GM12873 (cell line): Measurements from ENCODE around the gene ATP2A3.

Experiments
- CTCF ChIP-seq: IDR thresholded peaks from 2 replicates; pipeline ENCODE4 v1.5.1; 2012; ENCODE audit warnings: low read depth, mild to moderate bottlenecking, moderate library complexity, low read length, control low read depth; ENCODE audit not compliant: insufficient read depth; ENCODE audit errors: missing control alignments

The ATP2A3 gene

DNA sequence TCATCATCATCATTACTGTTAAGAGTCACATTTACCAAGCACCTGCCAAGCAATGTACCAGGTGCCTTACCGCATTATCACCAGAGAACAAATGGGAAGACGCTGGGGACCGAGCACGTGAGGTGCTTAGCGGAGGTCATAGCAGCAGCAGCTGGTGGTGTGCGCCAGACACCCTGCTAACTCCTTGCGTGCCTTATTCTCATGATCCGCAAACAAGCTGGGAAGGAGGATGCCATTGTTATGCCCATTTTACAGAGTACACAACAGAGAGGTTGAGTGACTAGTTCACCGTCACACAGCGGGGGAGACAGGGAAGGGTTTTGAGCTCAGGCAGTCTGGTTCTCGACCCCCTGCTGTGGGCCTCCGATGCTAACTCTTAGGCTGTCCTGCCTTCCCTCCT is 7.3 kb downstream of the ATP2A3 start:
- TF ChIP-seq CTCF = no peak

GRCh38 chr17:3956327-3956957 is 7.8 kb downstream of the ATP2A3 start:
- TF ChIP-seq CTCF = no peak

- no peak for TF ChIP-seq CTCF
Observed at GRCh38 chr17:3955673-3955988, 8.6 kb downstream of the ATP2A3 start.

DNA sequence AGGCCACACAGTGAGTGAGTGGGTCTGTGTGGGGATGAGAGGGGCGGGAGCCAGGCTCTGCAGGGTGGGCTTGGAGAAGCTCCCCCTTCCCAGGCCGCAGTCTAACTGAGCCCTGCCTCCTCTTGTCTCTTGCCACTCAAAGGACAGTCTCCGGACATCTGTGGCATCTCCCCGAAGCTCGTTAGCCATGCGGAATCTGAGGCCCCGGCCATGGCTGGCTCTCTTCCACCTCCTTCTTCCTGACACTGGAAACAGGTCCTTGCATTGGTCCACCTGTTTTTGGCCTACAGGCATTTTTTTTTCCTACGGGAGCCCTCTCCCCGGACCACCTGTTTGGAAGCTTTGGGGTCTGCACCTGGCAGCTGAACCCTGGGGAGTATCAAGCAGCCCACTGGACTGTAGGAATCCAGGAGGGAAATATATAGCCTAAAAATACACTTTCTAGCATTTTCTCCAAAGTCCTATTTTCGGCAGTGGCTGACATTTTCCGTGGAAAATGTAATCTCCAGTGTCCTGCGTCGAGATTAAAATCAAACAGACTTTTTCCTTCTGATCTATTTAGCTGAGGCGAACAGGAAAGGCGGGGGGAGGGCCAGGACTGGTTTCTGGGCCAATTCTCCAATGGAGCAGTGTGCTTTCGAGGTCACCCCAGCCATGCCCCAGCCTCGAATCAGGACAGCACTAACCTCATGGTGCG is 9.1 kb downstream of the ATP2A3 start:
- no peak for TF ChIP-seq CTCF

GRCh38 chr17:3954086-3954485 is 10.2 kb downstream of the ATP2A3 start:
- no peak for TF ChIP-seq CTCF

DNA sequence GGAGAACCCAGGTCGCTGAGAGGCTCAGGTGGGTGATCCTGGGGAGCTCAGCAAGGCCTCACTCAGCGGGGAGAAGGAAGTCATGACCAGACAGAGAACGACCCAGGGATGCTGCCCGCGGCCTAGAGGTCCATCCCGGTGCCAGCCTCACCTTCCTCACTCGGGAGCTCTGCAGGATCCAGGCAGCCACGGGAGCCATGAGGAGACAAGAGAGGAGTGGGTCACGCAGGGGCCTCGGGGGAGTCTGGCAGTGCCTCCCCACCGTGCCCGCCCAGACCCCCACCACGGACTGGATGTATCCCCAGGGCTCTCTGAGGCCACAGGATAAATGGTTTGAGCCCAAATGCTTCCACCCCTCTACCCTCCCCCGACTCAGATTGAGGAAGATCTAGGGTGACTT is 10.7 kb downstream of the ATP2A3 start:
- no peak for TF ChIP-seq CTCF

- no peak for TF ChIP-seq CTCF
Observed at GRCh38 chr17:3952186-3952585, 12.1 kb downstream of the ATP2A3 start.

- TF ChIP-seq CTCF = no peak
Observed at GRCh38 chr17:3951420-3951819, 12.8 kb downstream of the ATP2A3 start.
